HG03378 (cell line): ENCODE measurements around the gene FRMD1.

ENCODE experiments used
- ATAC-seq: cut with Tn5 transposase; IDR thresholded peaks from one replicate; pipeline ENCODE4 v1.9.1; 2021; ENCODE audit warnings: mild to moderate bottlenecking, moderate library complexity; ENCODE audit not compliant: unreplicated experiment

Gene FRMD1

GRCh38 chr6:168078943-168079405 lies at the start of gene FRMD1:
FRMD1 (minus strand) TSS chr6:168079212; CDS start chr6:168079094, 118 bp downstream.
- ATAC-seq = no peak

GRCh38 chr6:168128006-168128630 lies 49.1 kb upstream of the FRMD1 start:
- no peak for ATAC-seq

- no peak for ATAC-seq
These were observed 48.4 kb upstream of the FRMD1 start for GRCh38 chr6:168127384-168127868.

- ATAC-seq = no peak
These were observed 47.8 kb upstream of the FRMD1 start for GRCh38 chr6:168126566-168127383.

- no peak for ATAC-seq
These were observed 46.5 kb upstream of the FRMD1 start for GRCh38 chr6:168125429-168126001.

- no peak for ATAC-seq
These were observed 45.9 kb upstream of the FRMD1 start for GRCh38 chr6:168124921-168125320.

GRCh38 chr6:168124158-168124557 lies 45.1 kb upstream of the FRMD1 start:
- no peak for ATAC-seq

GRCh38 chr6:168123165-168123911 lies 44.3 kb upstream of the FRMD1 start:
- ATAC-seq = no peak

GRCh38 chr6:168122521-168122920 lies 43.5 kb upstream of the FRMD1 start:
- ATAC-seq = no peak

- no peak for ATAC-seq
These were observed 43.0 kb upstream of the FRMD1 start for GRCh38 chr6:168122011-168122410.

- ATAC-seq = no peak
These were observed 42.3 kb upstream of the FRMD1 start for GRCh38 chr6:168121303-168121665.

GRCh38 chr6:168120390-168121302 lies 41.6 kb upstream of the FRMD1 start:
- ATAC-seq = no peak

- no peak for ATAC-seq
These were observed 40.5 kb upstream of the FRMD1 start for GRCh38 chr6:168119539-168119938.

- ATAC-seq = no peak
These were observed 39.9 kb upstream of the FRMD1 start for GRCh38 chr6:168118935-168119334.

GRCh38 chr6:168117942-168118341 lies 38.9 kb upstream of the FRMD1 start:
- no peak for ATAC-seq

- no peak for ATAC-seq
These were observed 38.2 kb upstream of the FRMD1 start for GRCh38 chr6:168116975-168117899.

GRCh38 chr6:168116438-168116974 lies 37.5 kb upstream of the FRMD1 start:
- no peak for ATAC-seq

GRCh38 chr6:168115748-168116437 lies 36.9 kb upstream of the FRMD1 start:
- ATAC-seq = no peak
